DOHH2 (cell line): ENCODE data around the gene MAP3K20.

Experiments
- H3F3A ChIP-seq: fragments of 200-600 bp; sonication (generic), shearing (Covaris generic); 2 replicates; pipeline ENCODE4 v1.6.0; 2016; ENCODE audit warnings: antibody characterized with exemption, mild to moderate bottlenecking; ENCODE audit not compliant: control insufficient read depth, insufficient read depth
- H3K27ac ChIP-seq: fragments of 200-600 bp; sonication (generic); 2 replicates; pipeline ENCODE4 v1.5.1; 2014; ENCODE audit warnings: low read depth, mild to moderate bottlenecking, low read length, moderate library complexity
- H3K27me3 ChIP-seq: fragments of 200-600 bp; sonication (generic); 2 replicates; pipeline ENCODE4 v1.6.1; 2014; ENCODE audit warnings: mild to moderate bottlenecking, low read length, mixed read lengths; ENCODE audit not compliant: control insufficient read depth
- H3K36me3 ChIP-seq: fragments of 200-600 bp; sonication (generic); 2 replicates; pipeline ENCODE4 v1.6.1; 2014; ENCODE audit warnings: mild to moderate bottlenecking, low read length, moderate library complexity, mixed read lengths; ENCODE audit not compliant: control insufficient read depth
- H3K4me1 ChIP-seq: fragments of 200-600 bp; sonication (generic); 2 replicates; pipeline ENCODE4 v1.6.1; 2014; ENCODE audit warnings: mild to moderate bottlenecking, low read length, mixed read lengths; ENCODE audit not compliant: control insufficient read depth
- H3K4me2 ChIP-seq: fragments of 200-600 bp; sonication (generic); 2 replicates; pipeline ENCODE4 v1.6.0; 2014; ENCODE audit warnings: mild to moderate bottlenecking, low read length, moderate library complexity
- H3K4me3 ChIP-seq: fragments of 200-600 bp; sonication (generic); 2 replicates; pipeline ENCODE4 v1.5.1; 2014; ENCODE audit warnings: mild to moderate bottlenecking, low read length, mixed read lengths
- H3K79me2 ChIP-seq: fragments of 200-600 bp; sonication (generic); 2 replicates; pipeline ENCODE4 v1.6.1; 2014; ENCODE audit warnings: mild to moderate bottlenecking, low read length, mixed read lengths; ENCODE audit not compliant: control insufficient read depth
- H3K9me2 ChIP-seq: fragments of 200-600 bp; sonication (generic); replicated peaks from 2 replicates; pipeline ENCODE4 v1.6.1; 2014; ENCODE audit warnings: mild to moderate bottlenecking, low read length, mixed read lengths; ENCODE audit not compliant: control insufficient read depth
- H3K9me3 ChIP-seq: fragments of 200-600 bp; sonication (generic); 2 replicates; pipeline ENCODE4 v1.6.1; 2014; ENCODE audit warnings: antibody characterized with exemption, low read length, mixed read lengths; ENCODE audit not compliant: control insufficient read depth, insufficient read depth
- H4K20me1 ChIP-seq: fragments of 200-600 bp; sonication (generic); 2 replicates; pipeline ENCODE4 v1.6.0; 2014; ENCODE audit warnings: low read depth, mild to moderate bottlenecking, antibody characterized with exemption, low read length, moderate library complexity; ENCODE audit not compliant: control insufficient read depth, insufficient read depth
- CTCF ChIP-seq: fragments of 200-600 bp; sonication (generic); IDR thresholded peaks from one replicate; pipeline ENCODE4 v1.5.1; 2014; ENCODE audit warnings: antibody characterized with exemption, mild to moderate bottlenecking, low read depth, low read length; ENCODE audit not compliant: poor library complexity, severe bottlenecking
- EZH2phosphoT487 ChIP-seq: fragments of 200-600 bp; sonication (generic); IDR thresholded peaks from 2 replicates; pipeline ENCODE4 v1.6.1; 2017; ENCODE audit warnings: borderline replicate concordance, mild to moderate bottlenecking, antibody characterized with exemption, low read length, moderate library complexity, mixed read lengths

The MAP3K20 gene

GRCh38 chr2:173213181-173213580 lies 137.5 kb downstream of the MAP3K20 start:
- no peaks in the 10 kb centered on the region for H3K9me3 ChIP-seq
- no peaks in the 10 kb centered on the region for H3K9me2 ChIP-seq
- peaks cover 16% of the 10 kb centered on the region for H3K36me3 ChIP-seq
- no peaks in the 10 kb centered on the region for H4K20me1 ChIP-seq
- no peak overlapping the region for H3K4me3 ChIP-seq
- TF ChIP-seq CTCF (no peak), EZH2phosphoT487 (no peak)
- H3F3A ChIP-seq: no peaks in the 10 kb centered on the region
- no peaks in the 10 kb centered on the region for H3K79me2 ChIP-seq
- no peaks in the 10 kb centered on the region for H3K27me3 ChIP-seq
- no peak overlapping the region for H3K4me2 ChIP-seq
- no peak overlapping the region for H3K27ac ChIP-seq
- peaks cover 7% of the 10 kb centered on the region for H3K4me1 ChIP-seq

- H3K4me3 ChIP-seq: no peak overlapping the region
- H3K9me2 ChIP-seq: no peaks in the 10 kb centered on the region
- H3K27me3 ChIP-seq: no peaks in the 10 kb centered on the region
- no peaks in the 10 kb centered on the region for H3K9me3 ChIP-seq
- no peaks in the 10 kb centered on the region for H4K20me1 ChIP-seq
- H3K4me2 ChIP-seq: no peak overlapping the region
- no peak for TF ChIP-seq CTCF
- TF ChIP-seq EZH2phosphoT487: no peak
- peaks cover 17% of the 10 kb centered on the region for H3K4me1 ChIP-seq
- peaks cover 16% of the 10 kb centered on the region for H3K36me3 ChIP-seq
- H3K79me2 ChIP-seq: no peaks in the 10 kb centered on the region
- H3F3A ChIP-seq: no peaks in the 10 kb centered on the region
- H3K27ac ChIP-seq: no peak overlapping the region
Measured at GRCh38 chr2:173214213-173214612, 138.6 kb downstream of the MAP3K20 start.

GRCh38 chr2:173215316-173215715 lies 139.7 kb downstream of the MAP3K20 start:
- peaks cover 8% of the 10 kb centered on the region for H3K36me3 ChIP-seq
- H3K9me3 ChIP-seq: no peaks in the 10 kb centered on the region
- no peak overlapping the region for H3K4me2 ChIP-seq
- H3K27ac ChIP-seq: no peak overlapping the region
- no peaks in the 10 kb centered on the region for H3K79me2 ChIP-seq
- H3K4me3 ChIP-seq: no peak overlapping the region
- no peaks in the 10 kb centered on the region for H4K20me1 ChIP-seq
- H3F3A ChIP-seq: no peaks in the 10 kb centered on the region
- TF ChIP-seq EZH2phosphoT487: no peak
- TF ChIP-seq CTCF: no peak
- H3K27me3 ChIP-seq: no peaks in the 10 kb centered on the region
- H3K9me2 ChIP-seq: no peaks in the 10 kb centered on the region
- H3K4me1 ChIP-seq: peaks cover 17% of the 10 kb centered on the region

- Histone ChIP-seq H3K4me1 (peaks cover 14% of the 10 kb centered on the region), H3K79me2 (no peaks in the 10 kb centered on the region), H3F3A (no peaks in the 10 kb centered on the region), H4K20me1 (no peaks in the 10 kb centered on the region), H3K9me2 (no peaks in the 10 kb centered on the region), H3K27me3 (no peaks in the 10 kb centered on the region), H3K4me2 (no peak overlapping the region), H3K36me3 (peaks cover 6% of the 10 kb centered on the region), H3K4me3 (no peak overlapping the region), H3K9me3 (no peaks in the 10 kb centered on the region), H3K27ac (no peak overlapping the region)
- TF ChIP-seq CTCF (no peak), EZH2phosphoT487 (no peak)
Measured at GRCh38 chr2:173216051-173216450, 140.4 kb downstream of the MAP3K20 start.
